RWPE1 (cell line): Measurements from ENCODE around the gene FYN.
"Not testable (repeated sequence)": the region's sequence is repeated elsewhere in the genome, so short reads cannot be mapped to it uniquely, and the experiment has no call there.

Source experiments
- CTCF ChIA-PET: fragments of 350-600 bp; sonication (Branson Sonifier 250); formaldehyde crosslinking; extraction: SDS; loops from one replicate; lab custom pipeline; 2021; lab: Yijun Ruan, JAX
- POLR2A ChIA-PET: fragments of 400-600 bp; formaldehyde crosslinking; extraction: SDS; loops from one replicate; lab custom pipeline; 2020; ENCODE audit warnings: antibody characterized with exemption; ENCODE audit not compliant: low non-redundant PET; lab: Yijun Ruan, JAX
- DNase-seq: peaks from one replicate; pipeline ENCODE4 v3.0.0; 2012; ENCODE audit warnings: low spot score
- H3K27ac ChIP-seq: fragments of 450-650 bp; 2 replicates; pipeline ENCODE4 v1.5.1; 2017
- TF ChIP-seq, protein P1 (sequence below): fragments of 450-650 bp; conservative IDR thresholded peaks from 2 replicates; pipeline ENCODE4 v1.5.1; 2017; ENCODE audit warnings: low read depth, mild to moderate bottlenecking

FYN gene

DNA sequence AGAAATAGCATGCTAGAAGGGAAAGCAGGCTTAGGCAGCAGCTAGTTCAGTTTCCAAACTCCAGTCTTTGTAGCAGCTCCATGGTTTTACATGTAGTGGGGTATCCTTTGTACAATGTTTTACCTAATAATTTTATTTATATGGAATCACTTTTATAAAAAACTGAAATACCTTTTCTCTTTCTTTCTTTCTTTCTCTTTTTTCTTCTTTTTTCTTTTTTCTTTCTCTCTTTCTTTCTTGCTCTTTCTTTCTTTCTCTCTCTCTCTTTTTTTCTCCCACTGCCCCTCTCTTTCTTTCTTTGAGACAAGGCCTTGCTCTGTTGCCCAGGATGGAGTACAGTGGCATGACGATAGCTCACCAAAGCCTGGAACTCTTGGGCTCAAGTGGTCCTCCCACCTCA is 41.4 kb upstream of the FYN start:
- H3K27ac ChIP-seq, result no peak overlapping the region
- TF ChIP-seq, protein P1, sequence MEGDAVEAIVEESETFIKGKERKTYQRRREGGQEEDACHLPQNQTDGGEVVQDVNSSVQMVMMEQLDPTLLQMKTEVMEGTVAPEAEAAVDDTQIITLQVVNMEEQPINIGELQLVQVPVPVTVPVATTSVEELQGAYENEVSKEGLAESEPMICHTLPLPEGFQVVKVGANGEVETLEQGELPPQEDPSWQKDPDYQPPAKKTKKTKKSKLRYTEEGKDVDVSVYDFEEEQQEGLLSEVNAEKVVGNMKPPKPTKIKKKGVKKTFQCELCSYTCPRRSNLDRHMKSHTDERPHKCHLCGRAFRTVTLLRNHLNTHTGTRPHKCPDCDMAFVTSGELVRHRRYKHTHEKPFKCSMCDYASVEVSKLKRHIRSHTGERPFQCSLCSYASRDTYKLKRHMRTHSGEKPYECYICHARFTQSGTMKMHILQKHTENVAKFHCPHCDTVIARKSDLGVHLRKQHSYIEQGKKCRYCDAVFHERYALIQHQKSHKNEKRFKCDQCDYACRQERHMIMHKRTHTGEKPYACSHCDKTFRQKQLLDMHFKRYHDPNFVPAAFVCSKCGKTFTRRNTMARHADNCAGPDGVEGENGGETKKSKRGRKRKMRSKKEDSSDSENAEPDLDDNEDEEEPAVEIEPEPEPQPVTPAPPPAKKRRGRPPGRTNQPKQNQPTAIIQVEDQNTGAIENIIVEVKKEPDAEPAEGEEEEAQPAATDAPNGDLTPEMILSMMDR, result no peak
- ChIA-PET CTCF (no interaction called here), POLR2A (no interaction called here)
- no peak for DNase-seq

DNA sequence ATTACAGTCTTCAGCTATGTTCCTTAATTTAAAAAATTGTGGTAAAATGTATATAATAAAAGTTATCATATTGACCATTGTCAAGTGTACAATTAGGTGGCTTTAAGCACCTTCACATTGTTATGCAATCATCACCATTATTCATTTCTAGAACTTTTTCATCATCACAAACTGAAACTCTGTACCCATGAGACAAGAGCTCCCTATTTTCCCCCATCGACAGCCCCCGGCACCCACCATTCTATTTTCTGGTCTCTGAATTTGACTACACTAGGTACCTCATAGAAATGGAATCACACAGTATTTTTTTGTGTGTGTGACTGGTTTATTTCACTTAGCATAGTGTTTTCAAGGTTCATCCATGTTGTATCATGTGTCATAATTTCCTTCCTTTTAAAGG is 39.7 kb upstream of the FYN start:
- POLR2A ChIA-PET, result no interaction called here
- no peak for DNase-seq
- no peak overlapping the region for H3K27ac ChIP-seq
- TF ChIP-seq, protein P1, result no peak
- CTCF ChIA-PET, result no interaction called here

DNA sequence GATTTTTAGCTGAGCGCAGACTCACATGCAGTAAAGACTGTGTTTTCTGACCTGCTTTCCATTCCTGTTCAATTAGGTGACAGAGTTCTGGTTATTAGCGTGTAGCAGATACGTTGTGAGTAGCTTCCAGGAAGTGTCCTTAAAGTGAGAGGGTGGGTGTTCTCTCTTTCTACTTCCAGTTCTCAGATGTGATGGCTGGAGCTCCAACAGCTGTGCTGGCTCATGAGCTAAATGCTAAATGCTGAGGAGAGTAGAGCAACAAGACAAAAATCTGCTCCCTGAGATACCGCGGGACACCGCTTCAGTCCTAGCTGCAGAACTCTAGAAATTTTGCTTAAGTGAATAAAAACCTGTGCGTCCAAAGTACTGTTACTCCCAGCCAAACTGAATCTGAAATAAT is 38.2 kb upstream of the FYN start:
- no peak overlapping the region for H3K27ac ChIP-seq
- POLR2A ChIA-PET, result no interaction called here
- DNase-seq, result no peak
- CTCF ChIA-PET, result no interaction called here
- TF ChIP-seq, protein P1, result no peak

DNA sequence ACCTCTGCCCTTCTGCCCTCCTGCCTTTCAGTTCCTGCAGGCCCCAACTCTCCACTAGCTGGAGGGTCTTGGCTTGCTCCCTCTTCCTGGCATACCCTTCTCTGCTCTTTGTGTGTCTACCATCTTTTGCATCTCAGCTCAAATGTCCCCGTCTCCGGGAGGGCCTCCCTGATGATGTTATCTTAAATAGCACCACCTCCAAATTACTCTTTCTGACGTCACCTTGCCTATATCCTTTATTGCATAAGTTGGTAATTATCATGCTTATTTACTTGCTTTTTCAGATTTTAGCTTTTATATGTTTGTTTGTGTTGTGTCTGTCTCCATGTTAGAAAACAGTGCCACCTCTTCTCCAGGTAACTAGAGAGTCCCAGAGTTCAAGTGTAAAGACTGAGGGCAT is 36.0 kb upstream of the FYN start:
- no peak overlapping the region for H3K27ac ChIP-seq
- no peak for DNase-seq
- TF ChIP-seq, protein P1, result no peak
- CTCF ChIA-PET, result no interaction called here
- POLR2A ChIA-PET, result no interaction called here

DNA sequence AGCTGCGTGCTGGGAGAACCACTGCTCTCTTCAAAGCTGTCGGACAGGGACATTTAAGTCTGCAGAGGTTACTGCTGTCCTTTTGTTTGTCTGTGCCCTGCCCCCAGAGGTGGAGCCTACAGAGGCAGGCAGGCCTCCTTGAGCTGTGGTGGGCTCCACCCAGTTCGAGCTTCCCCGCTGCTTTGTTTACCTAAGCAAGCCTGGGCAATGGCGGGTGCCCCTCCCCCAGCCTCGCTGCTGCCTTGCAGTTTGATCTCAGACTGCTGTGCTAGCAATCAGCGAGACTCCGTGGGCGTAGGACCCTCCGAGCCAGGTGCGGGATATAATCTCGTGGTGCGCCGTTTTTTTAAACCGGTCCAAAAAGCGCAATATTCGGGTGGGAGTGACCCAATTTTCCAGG is 35.1 kb upstream of the FYN start:
- POLR2A ChIA-PET, H3K27ac ChIP-seq, DNase-seq, CTCF ChIA-PET: not testable (repeated sequence)

DNA sequence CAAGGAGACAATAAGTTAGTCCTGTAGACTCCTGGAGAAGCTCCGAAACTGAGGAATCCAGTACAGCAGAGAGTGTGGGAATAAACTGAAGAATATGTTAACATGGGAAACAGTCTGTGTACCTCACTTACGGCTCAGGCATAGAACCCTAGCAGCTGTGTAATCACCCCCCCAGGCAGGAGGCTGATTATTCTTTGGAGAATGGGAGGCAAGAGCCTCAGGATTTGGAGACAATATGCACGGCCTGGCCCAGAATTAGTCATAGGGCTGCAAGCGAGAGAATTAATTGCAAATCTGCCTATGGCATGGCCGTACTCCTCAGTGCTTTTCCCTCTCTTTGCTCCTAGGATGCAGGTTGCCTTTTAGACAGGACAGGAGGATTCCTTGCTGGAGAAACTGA is 27.5 kb upstream of the FYN start:
- no peak overlapping the region for H3K27ac ChIP-seq
- POLR2A ChIA-PET, result no interaction called here
- TF ChIP-seq, protein P1, result no peak
- CTCF ChIA-PET, result no interaction called here
- DNase-seq, result no peak

DNA sequence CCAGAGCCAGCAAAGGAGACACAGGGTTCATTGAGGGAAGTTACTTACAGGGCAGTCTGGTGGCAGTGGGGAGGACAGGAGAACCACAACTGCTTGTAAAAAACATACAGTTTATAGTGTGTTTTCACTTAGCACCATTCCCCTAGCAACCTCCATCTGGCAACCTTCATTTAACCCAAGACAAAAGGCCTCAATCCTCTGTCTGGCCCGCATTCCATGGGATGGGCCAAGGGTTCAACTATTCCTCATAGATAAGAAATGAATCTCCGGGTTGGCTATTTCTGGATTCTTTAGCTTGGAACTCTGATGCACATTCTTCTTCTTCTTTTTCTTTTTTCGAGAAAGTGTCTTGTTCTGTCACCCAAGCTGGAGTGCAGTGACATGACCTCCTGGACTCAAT is 26.3 kb upstream of the FYN start:
- H3K27ac ChIP-seq, result no peak overlapping the region
- POLR2A ChIA-PET, result no interaction called here
- CTCF ChIA-PET, result no interaction called here
- TF ChIP-seq, protein P1, result no peak
- DNase-seq, result no peak
